Coronary artery (tissue), 2 donors: ENCODE measurements around the gene SMARCA4.

Experiments
- DNase-seq: peaks from one replicate; pipeline ENCODE4 v3.0.0-alpha.2; 2017; ENCODE audit warnings: low spot score
- H3K27ac ChIP-seq, 2 donors: fragments of 200-600 bp; sonication (generic); one replicate each; pipeline ENCODE4 v1.5.1; 2016 to 2019
- H3K4me3 ChIP-seq: fragments of 200-600 bp; sonication (generic); 2 replicates; pipeline ENCODE4 v1.5.1; 2016; ENCODE audit warnings: mild to moderate bottlenecking, moderate library complexity
- CTCF ChIP-seq: fragments of 200-600 bp; sonication (generic); IDR thresholded peaks from one replicate; pipeline ENCODE4 v1.5.1; 2019; ENCODE audit warnings: antibody characterized with exemption

SMARCA4 gene

GRCh38 chr19:10922638-10923014, 38.2 kb upstream of the SMARCA4 start:
- TF ChIP-seq CTCF: no peak
- H3K27ac ChIP-seq: no peak overlapping the region
- no peak for DNase-seq
- no peak overlapping the region for H3K4me3 ChIP-seq

- no peak for DNase-seq
- no peak overlapping the region for H3K27ac ChIP-seq
Measured at GRCh38 chr19:10923260-10924112, 37.3 kb upstream of the SMARCA4 start.

GRCh38 chr19:10924597-10924996, 36.2 kb upstream of the SMARCA4 start:
- H3K4me3 ChIP-seq: no peak overlapping the region
- TF ChIP-seq CTCF: no peak
- no peak overlapping the region for H3K27ac ChIP-seq
- DNase-seq: no peak

More at GRCh38 chr19:10923260-10924112, 37.3 kb upstream of the SMARCA4 start:
- no peak overlapping the region for H3K4me3 ChIP-seq
- no peak for TF ChIP-seq CTCF

GRCh38 chr19:10927730-10928562, 32.9 kb upstream of the SMARCA4 start:
- TF ChIP-seq CTCF: no peak

GRCh38 chr19:10928563-10929401, 32.0 kb upstream of the SMARCA4 start, which contains the start of the genes TIMM29 and YIPF2:
Gene TIMM29 (plus strand): TSS chr19:10928811. CDS start chr19:10928823, 12 bp downstream.
Gene YIPF2 (minus strand): TSS chr19:10928639. CDS start chr19:10928410, 229 bp downstream.
- Histone ChIP-seq H3K27ac (peak within 1 kb of the TSS; percentile 83 to 93), H3K4me3 (peak within 1 kb of the TSS; percentile 91)
- peak; percentile 98 for DNase-seq
- TF ChIP-seq CTCF: no peak

More at GRCh38 chr19:10927730-10928562, 32.9 kb upstream of the SMARCA4 start:
- H3K4me3 ChIP-seq: peak overlapping the region; percentile 91
- H3K27ac ChIP-seq: peak overlapping the region; percentile 83 to 93
- no peak for DNase-seq

- no peak for TF ChIP-seq CTCF
- peak overlapping the region in 1 of 2 donors; percentile 93 for H3K27ac ChIP-seq
- H3K4me3 ChIP-seq: peak overlapping the region; percentile 91
- DNase-seq: no peak
Measured at GRCh38 chr19:10929402-10929794, 31.4 kb upstream of the SMARCA4 start.
